PC-3 (cell line): Measurements from ENCODE around the gene MYH7B. TPM values are rescaled to one million over a fixed set of nuclear protein-coding genes. Genes with fewer than 3 reads are reported as not detected.

Experiments
- ATAC-seq: fragments of 200-7000 bp; cut with Tn5 transposase; 2 replicates; pipeline ENCODE4 v1.9.1; 2020; ENCODE audit warnings: mild to moderate bottlenecking, moderate library complexity
- BruUV-seq: library from RNA; stranded (reverse); fragments of 400-500 nt; replicated peaks from 2 replicates; lab custom pipeline; 2021; lab: Mats Ljungman, UMichigan
- CTCF ChIA-PET: fragments of 300-600 bp; sonication (Branson Sonifier 250); formaldehyde crosslinking; loops from one replicate; lab custom pipeline; 2022; ENCODE audit warnings: antibody characterized with exemption; lab: Charles Lee
- POLR2A ChIA-PET: fragments of 300-600 bp; sonication (Branson Sonifier 250); formaldehyde crosslinking; loops from one replicate; lab custom pipeline; 2022; ENCODE audit warnings: antibody characterized with exemption; ENCODE audit not compliant: unreplicated experiment; lab: Charles Lee
- DNase-seq: peaks from one replicate; pipeline ENCODE4 v3.0.0-alpha.2; 2015
- H2AFZ ChIP-seq: fragments of 300-600 bp; sonication (generic); 2 replicates; pipeline ENCODE4 v1.6.0; 2016; ENCODE audit warnings: antibody characterized with exemption, low read length
- H3F3A ChIP-seq: fragments of 300-600 bp; sonication (generic); one replicate; pipeline ENCODE4 v1.6.0; 2017; ENCODE audit warnings: antibody characterized with exemption, low read length, control low read depth, mild to moderate bottlenecking; ENCODE audit not compliant: unreplicated experiment
- H3K27ac ChIP-seq: fragments of 300-600 bp; sonication (generic); 2 replicates; pipeline ENCODE4 v1.5.1; 2016; ENCODE audit warnings: mild to moderate bottlenecking, low read length
- H3K27me3 ChIP-seq: fragments of 300-600 bp; sonication (generic); 2 replicates; pipeline ENCODE4 v1.6.1; 2016; ENCODE audit warnings: low read length, mixed read lengths
- H3K36me3 ChIP-seq: fragments of 300-600 bp; sonication (generic); 2 replicates; pipeline ENCODE4 v1.6.1; 2016; ENCODE audit warnings: low read depth, mixed run types, low read length, mixed read lengths
- H3K4me1 ChIP-seq: fragments of 300-600 bp; sonication (generic); 2 replicates; pipeline ENCODE4 v1.5.1; 2016; ENCODE audit warnings: low read length; ENCODE audit not compliant: insufficient read depth
- H3K4me2 ChIP-seq: fragments of 300-600 bp; sonication (generic); 2 replicates; pipeline ENCODE4 v1.6.0; 2016; ENCODE audit warnings: low read length
- H3K4me3 ChIP-seq: fragments of 300-600 bp; sonication (generic); 2 replicates; pipeline ENCODE4 v1.5.1; 2016; ENCODE audit warnings: mild to moderate bottlenecking, low read length, mixed read lengths
- H3K79me2 ChIP-seq: fragments of 300-600 bp; sonication (generic); 2 replicates; pipeline ENCODE4 v1.6.1; 2017; ENCODE audit warnings: low read length, mixed read lengths
- H3K9ac ChIP-seq: fragments of 300-600 bp; sonication (generic); 2 replicates; pipeline ENCODE4 v1.6.0; 2016; ENCODE audit warnings: mild to moderate bottlenecking, low read length
- H3K9me2 ChIP-seq: fragments of 300-600 bp; sonication (generic); replicated peaks from 2 replicates; pipeline ENCODE4 v1.6.1; 2016; ENCODE audit warnings: mixed run types, low read length, mixed read lengths
- H3K9me3 ChIP-seq: fragments of 300-600 bp; sonication (generic); 2 replicates; pipeline ENCODE4 v1.6.1; 2016; ENCODE audit warnings: low read length, mixed read lengths
- H4K20me1 ChIP-seq: fragments of 300-600 bp; sonication (generic); 2 replicates; pipeline ENCODE4 v1.6.1; 2016; ENCODE audit warnings: low read length, mixed read lengths
- EZH2 ChIP-seq: fragments of 300-600 bp; sonication (generic); IDR thresholded peaks from one replicate; pipeline ENCODE4 v1.6.1; 2017; ENCODE audit warnings: antibody characterized with exemption, mild to moderate bottlenecking, low read length; ENCODE audit not compliant: unreplicated experiment
- EZH2phosphoT487 ChIP-seq: fragments of 300-600 bp; sonication (generic); IDR thresholded peaks from 2 replicates; pipeline ENCODE4 v1.6.1; 2018; ENCODE audit warnings: mild to moderate bottlenecking, antibody characterized with exemption, low read length, borderline replicate concordance
- intact Hi-C: fragments of 100-400 bp; cut with micrococcal nuclease; formaldehyde crosslinking; loops from 2 replicates; pipeline ENCODE4 v1.9.0; 2023
- total RNA-seq: library from RNA; depleted of rRNA; stranded (reverse); fragments of >200 nt; gene quantifications from 2 replicates; pipeline ENCODE4 v1.2.3, GENCODE V29; 2014
- TF ChIP-seq, protein P1 (sequence below): fragments of 300-600 bp; sonication (generic); conservative IDR thresholded peaks from 2 replicates; pipeline ENCODE4 v1.5.1; 2017; ENCODE audit warnings: antibody characterized with exemption, low read depth, mild to moderate bottlenecking, low read length

The MYH7B gene
- total RNA-seq, 1 experiment from 2014 or later, result 0.04 TPM

DNA sequence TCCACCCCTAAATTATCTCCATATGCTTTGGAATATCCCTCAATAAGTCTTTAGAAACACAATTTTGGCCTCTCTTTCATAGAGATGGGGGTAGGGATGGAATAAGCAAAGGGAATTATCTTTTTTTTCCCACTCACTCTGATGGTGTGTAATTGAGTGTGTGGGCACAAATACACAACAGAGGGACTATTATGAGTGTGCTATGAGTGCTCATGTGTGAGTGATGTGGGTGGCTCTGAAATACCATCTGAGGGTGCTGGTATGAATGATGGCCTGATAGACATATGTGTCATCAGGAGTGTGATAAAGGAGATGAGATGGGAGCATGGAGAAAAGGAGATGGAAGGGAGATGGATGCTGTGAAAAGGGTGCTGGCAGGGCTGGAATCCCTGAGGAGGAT, 35.6 kb upstream of the MYH7B start:
- Histone ChIP-seq H3F3A (no peaks in the 10 kb centered on the region), H3K9ac (no peak overlapping the region), H3K79me2 (no peaks in the 10 kb centered on the region), H3K36me3 (peaks cover 39% of the 10 kb centered on the region), H3K4me3 (no peak overlapping the region), H3K4me1 (peaks cover 38% of the 10 kb centered on the region), H3K9me2 (no peaks in the 10 kb centered on the region), H3K27ac (no peak overlapping the region), H3K9me3 (no peaks in the 10 kb centered on the region), H3K27me3 (no peaks in the 10 kb centered on the region), H4K20me1 (no peaks in the 10 kb centered on the region), H2AFZ (no peak overlapping the region), H3K4me2 (no peak overlapping the region)
- no TSS peak for BruUV-seq
- intact Hi-C loops, result no loop called here
- ChIA-PET POLR2A (no interaction called here), CTCF (no interaction called here)
- DNase-seq (no peak), ATAC-seq (no peak)
- TF ChIP-seq EZH2phosphoT487, result no peak
- no peak for TF ChIP-seq EZH2
- TF ChIP-seq, protein P1, sequence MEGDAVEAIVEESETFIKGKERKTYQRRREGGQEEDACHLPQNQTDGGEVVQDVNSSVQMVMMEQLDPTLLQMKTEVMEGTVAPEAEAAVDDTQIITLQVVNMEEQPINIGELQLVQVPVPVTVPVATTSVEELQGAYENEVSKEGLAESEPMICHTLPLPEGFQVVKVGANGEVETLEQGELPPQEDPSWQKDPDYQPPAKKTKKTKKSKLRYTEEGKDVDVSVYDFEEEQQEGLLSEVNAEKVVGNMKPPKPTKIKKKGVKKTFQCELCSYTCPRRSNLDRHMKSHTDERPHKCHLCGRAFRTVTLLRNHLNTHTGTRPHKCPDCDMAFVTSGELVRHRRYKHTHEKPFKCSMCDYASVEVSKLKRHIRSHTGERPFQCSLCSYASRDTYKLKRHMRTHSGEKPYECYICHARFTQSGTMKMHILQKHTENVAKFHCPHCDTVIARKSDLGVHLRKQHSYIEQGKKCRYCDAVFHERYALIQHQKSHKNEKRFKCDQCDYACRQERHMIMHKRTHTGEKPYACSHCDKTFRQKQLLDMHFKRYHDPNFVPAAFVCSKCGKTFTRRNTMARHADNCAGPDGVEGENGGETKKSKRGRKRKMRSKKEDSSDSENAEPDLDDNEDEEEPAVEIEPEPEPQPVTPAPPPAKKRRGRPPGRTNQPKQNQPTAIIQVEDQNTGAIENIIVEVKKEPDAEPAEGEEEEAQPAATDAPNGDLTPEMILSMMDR, result no peak

DNA sequence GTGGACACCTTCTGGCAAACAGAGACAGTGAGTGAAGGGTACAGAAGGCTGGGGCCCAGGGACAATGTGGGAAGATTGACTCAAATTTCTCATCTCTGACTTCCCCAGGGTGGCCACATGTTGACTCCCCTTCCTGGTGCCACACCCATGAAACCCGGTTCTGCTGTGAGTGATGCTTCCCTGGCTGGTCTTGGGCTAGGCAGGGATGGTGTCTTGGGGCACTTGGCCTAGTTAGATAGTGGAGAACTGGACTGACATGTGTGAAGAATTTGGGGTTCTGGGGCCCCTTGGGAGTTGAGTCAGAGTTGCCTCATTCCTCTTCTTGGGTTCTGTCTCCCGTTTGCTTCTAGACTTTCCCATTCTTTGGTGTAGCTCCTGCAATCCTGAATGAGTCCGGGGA, 34.2 kb upstream of the MYH7B start:
- H3K4me3 ChIP-seq, result no peak overlapping the region
- peaks cover 38% of the 10 kb centered on the region for H3K4me1 ChIP-seq
- H2AFZ ChIP-seq, result no peak overlapping the region
- DNase-seq, result peak; percentile 56
- H3K9me3 ChIP-seq, result no peaks in the 10 kb centered on the region
- H3K27ac ChIP-seq, result peak overlapping the region; percentile 36; the same call in 1 of the 2 replicates
- no peaks in the 10 kb centered on the region for H3K79me2 ChIP-seq
- no peaks in the 10 kb centered on the region for H3K9me2 ChIP-seq
- TF ChIP-seq EZH2phosphoT487, result no peak
- no peak for TF ChIP-seq EZH2
- TF ChIP-seq, protein P1, result no peak
- no TSS peak for BruUV-seq
- peak; percentile 39 for ATAC-seq
- CTCF ChIA-PET, result no interaction called here
- H3K36me3 ChIP-seq, result peaks cover 49% of the 10 kb centered on the region
- POLR2A ChIA-PET, result no interaction called here
- no peaks in the 10 kb centered on the region for H3K27me3 ChIP-seq
- H3K4me2 ChIP-seq, result no peak overlapping the region
- H3K9ac ChIP-seq, result no peak overlapping the region
- H4K20me1 ChIP-seq, result no peaks in the 10 kb centered on the region
- intact Hi-C loops, result no loop called here
- H3F3A ChIP-seq, result no peaks in the 10 kb centered on the region

DNA sequence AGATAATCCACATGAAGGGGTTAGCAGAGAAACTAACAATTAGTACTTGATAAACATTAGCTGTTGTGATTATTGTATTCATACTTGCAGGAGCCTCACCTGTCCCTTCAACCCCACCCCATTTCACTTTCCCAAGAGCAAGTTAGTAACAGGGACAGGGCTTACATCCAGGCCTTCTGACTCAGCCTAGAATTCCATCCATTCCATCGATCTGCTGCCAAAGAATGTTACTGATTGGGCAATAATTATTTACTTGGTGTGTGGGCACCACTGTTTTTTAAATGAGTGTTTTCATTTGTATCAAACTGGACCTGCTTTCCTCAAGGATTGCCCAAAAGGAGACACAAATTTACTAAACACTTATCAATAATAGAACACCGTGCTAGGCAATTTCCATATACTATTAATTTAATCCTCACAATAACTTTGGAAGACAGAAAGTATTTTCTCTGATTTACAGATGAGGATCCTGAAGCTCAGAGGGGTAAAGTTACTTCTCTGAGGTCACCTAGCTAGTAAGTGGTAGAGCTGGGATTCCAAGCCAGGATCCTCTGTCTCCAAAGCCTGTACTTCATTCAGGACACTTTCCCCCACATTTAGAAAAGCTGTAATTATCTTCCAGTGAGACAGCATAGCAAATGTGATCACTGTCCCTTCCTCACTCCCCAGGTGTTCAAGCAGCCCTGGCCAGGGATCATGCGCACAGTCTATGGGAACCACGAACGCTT, 32.9 kb upstream of the MYH7B start:
- Histone ChIP-seq H3F3A (no peaks in the 10 kb centered on the region), H3K27me3 (no peaks in the 10 kb centered on the region), H3K4me2 (peak overlapping the region; percentile 38), H3K9ac (no peak overlapping the region), H3K27ac (peak overlapping the region; percentile 50), H4K20me1 (no peaks in the 10 kb centered on the region), H3K4me1 (peaks cover 45% of the 10 kb centered on the region), H3K4me3 (0 out of 2 replicates have a peak overlapping the region, but pooled peaks have one; percentile 0), H2AFZ (no peak overlapping the region), H3K9me2 (no peaks in the 10 kb centered on the region), H3K36me3 (peaks cover 59% of the 10 kb centered on the region), H3K79me2 (no peaks in the 10 kb centered on the region), H3K9me3 (no peaks in the 10 kb centered on the region)
- TF ChIP-seq EZH2phosphoT487 (no peak), EZH2 (no peak)
- TF ChIP-seq, protein P1, result no peak
- DNase-seq, result peak; percentile 95
- intact Hi-C loops, result loop anchor here (1.0 kb wide), 1 partner anchor 16 kb away; no protein-coding TSS in a partner anchor
- peak; percentile 87 for ATAC-seq
- ChIA-PET CTCF (no interaction called here), POLR2A (no interaction called here)
- TSS peak; percentile 25 for BruUV-seq
